GM18499 (cell line): ENCODE data around the gene TDP1.
"Not testable (repeated sequence)": the region's sequence is repeated elsewhere in the genome, so short reads cannot be mapped to it uniquely, and the experiment has no call there.

Experiments used
- ATAC-seq: cut with Tn5 transposase; IDR thresholded peaks from one replicate; pipeline ENCODE4 v1.9.1; 2021; ENCODE audit warnings: moderate number of reproducible peaks; ENCODE audit not compliant: insufficient read depth, unreplicated experiment

Gene TDP1

GRCh38 chr14:89986462-89987160, 30.9 kb downstream of the TDP1 start:
- ATAC-seq, result no peak

GRCh38 chr14:89987161-89987475, 31.4 kb downstream of the TDP1 start:
- no peak for ATAC-seq

- ATAC-seq, result no peak
These were observed 33.1 kb downstream of the TDP1 start for GRCh38 chr14:89988787-89989186.

GRCh38 chr14:89990218-89990617, 34.5 kb downstream of the TDP1 start:
- ATAC-seq, result no peak

GRCh38 chr14:89990623-89991275, 35.0 kb downstream of the TDP1 start:
- no peak for ATAC-seq

- no peak for ATAC-seq
These were observed 36.5 kb downstream of the TDP1 start for GRCh38 chr14:89992273-89992672.

- ATAC-seq, result no peak
These were observed 41.2 kb downstream of the TDP1 start for GRCh38 chr14:89996963-89997362.

GRCh38 chr14:90000935-90001334, 45.2 kb downstream of the TDP1 start:
- no peak for ATAC-seq

- ATAC-seq, result no peak
These were observed 48.0 kb downstream of the TDP1 start for GRCh38 chr14:90003526-90004307.

- no peak for ATAC-seq
These were observed 49.7 kb downstream of the TDP1 start for GRCh38 chr14:90005441-90005840.

GRCh38 chr14:90005939-90006530, 50.3 kb downstream of the TDP1 start:
- ATAC-seq, result no peak

GRCh38 chr14:90017371-90017770, 61.6 kb downstream of the TDP1 start:
- no peak for ATAC-seq

- ATAC-seq, result no peak
These were observed 64.2 kb downstream of the TDP1 start for GRCh38 chr14:90019824-90020523.

- no peak for ATAC-seq
These were observed 67.6 kb downstream of the TDP1 start for GRCh38 chr14:90023176-90023896.

- no peak for ATAC-seq
These were observed 69.2 kb downstream of the TDP1 start for GRCh38 chr14:90024910-90025309.

- not testable (repeated sequence) for ATAC-seq
These were observed 70.9 kb downstream of the TDP1 start for GRCh38 chr14:90026608-90027007.

- no peak for ATAC-seq
These were observed 72.1 kb downstream of the TDP1 start for GRCh38 chr14:90027842-90028241.

GRCh38 chr14:90034156-90034555, 78.4 kb downstream of the TDP1 start:
- ATAC-seq, result no peak

GRCh38 chr14:90034835-90035525, 79.3 kb downstream of the TDP1 start:
- no peak for ATAC-seq
